K562 (cell line): Measurements from ENCODE around the gene WASF2. TPM values are rescaled to one million over a fixed set of nuclear protein-coding genes. Genes with fewer than 3 reads are reported as not detected.

Experiments
- ETV5 ChIP-seq: sonication (generic); formaldehyde crosslinking; IDR thresholded peaks from 2 replicates; pipeline ENCODE4 v1.4.0; 2020; ENCODE audit warnings: low read depth, mild to moderate bottlenecking, missing genetic modification reagents
- KLF13 ChIP-seq: fragments of 450-650 bp; IDR thresholded peaks from 2 replicates; pipeline ENCODE4 v1.6.1; 2016; ENCODE audit warnings: missing genetic modification characterization, low read depth, mild to moderate bottlenecking, missing compliant biosample characterization, moderate library complexity, borderline replicate concordance
- MYC ChIP-seq, 2 experiments: fragments of 250-450 bp in 1 of 2; sonication (Bioruptor Pico) in 1 of 2; IDR thresholded peaks; 2 replicates each; pipeline versions ENCODE4 v1.5.1 to v1.6.1; 2012 to 2021; ENCODE audit warnings: low read depth in 2 of 2, borderline replicate concordance in 1 of 2, improper control_type of control experiment in 1 of 2, low read length in 1 of 2, mild to moderate bottlenecking in 1 of 2, moderate library complexity in 1 of 2
- PCBP2 ChIP-seq: fragments of 200-400 bp; formaldehyde crosslinking; IDR thresholded peaks from 2 replicates; pipeline ENCODE4 v1.6.1; 2018; ENCODE audit warnings: low read length, low read depth, mild to moderate bottlenecking, moderate library complexity; ENCODE audit not compliant: poor library complexity, severe bottlenecking
- PKNOX1 ChIP-seq: fragments of 450-650 bp; IDR thresholded peaks from 2 replicates; pipeline ENCODE4 v1.6.1; 2016
- PRDM10 ChIP-seq: fragments of 450-650 bp; IDR thresholded peaks from 2 replicates; pipeline ENCODE4 v1.6.1; 2018; ENCODE audit not compliant: partially characterized antibody
- PTRF ChIP-seq: fragments of 450-650 bp; IDR thresholded peaks from 2 replicates; pipeline ENCODE4 v1.6.1; 2016; ENCODE audit warnings: mild to moderate bottlenecking, missing genetic modification characterization, missing compliant biosample characterization
- SMARCA4 ChIP-seq: fragments of 450-650 bp; IDR thresholded peaks from 2 replicates; pipeline ENCODE4 v1.6.1; 2016
- ZBTB17 ChIP-seq: fragments of 450-650 bp; formaldehyde crosslinking; IDR thresholded peaks from 2 replicates; pipeline ENCODE4 v1.4.0; 2020; ENCODE audit warnings: mild to moderate bottlenecking
- ZNF212 ChIP-seq: fragments of 450-650 bp; formaldehyde crosslinking; IDR thresholded peaks from 2 replicates; pipeline ENCODE4 v1.4.0; 2020; ENCODE audit warnings: mild to moderate bottlenecking
- ZNF589 ChIP-seq: fragments of 200-800 bp; sonication (Bioruptor generic); IDR thresholded peaks from 2 replicates; pipeline ENCODE4 v1.6.1; 2016; ENCODE audit warnings: low read depth, missing genetic modification characterization, missing compliant biosample characterization
- ZNF592 ChIP-seq: fragments of 450-650 bp; IDR thresholded peaks from 2 replicates; pipeline ENCODE4 v1.6.1; 2017; ENCODE audit warnings: antibody characterized with exemption, mild to moderate bottlenecking
- ZNF785 ChIP-seq: fragments of 250-450 bp; sonication (Bioruptor Pico); IDR thresholded peaks from 2 replicates; pipeline ENCODE4 v1.4.0; 2020; ENCODE audit warnings: mild to moderate bottlenecking
- polyA plus RNA-seq, 8 experiments: library from polyadenylated mRNA; depleted of rRNA in 4 of 8; stranded (reverse) in 5 of 8; unstranded in 3 of 8; fragments of >200 nt; fragmentation: Nextera tagmentation in 2 of 8; fragmentation: Illumina TruSeq in 1 of 8; extraction: Ambion mirVana in 2 of 8; extraction: Trizol in 1 of 8; gene quantifications; 2 replicates each; pipeline versions ENCODE4 v1.2.1 to v1.2.3, GENCODE V29; 2011 to 2014; ENCODE audit warnings: inconsistent platforms in 1 of 8, missing spikeins in 1 of 8
- total RNA-seq, 7 experiments: library from RNA; depleted of rRNA in 6 of 7; stranded (reverse); fragments of >200 nt in 6 of 7; fragmentation: Illumina TruSeq in 2 of 7; extraction: Trizol in 2 of 7; gene quantifications; 2 replicates each; pipeline versions ENCODE4 v1.2.1 to v1.2.3, GENCODE V29; 2011 to 2021; ENCODE audit warnings: low replicate concordance in 1 of 7

The WASF2 gene
- total and polyA plus RNA-seq, 9 of the 15 experiments (the other 6 are each of a cell fraction or from before 2014, with no cell fraction given), result 8.2 to 163 (median 31.2) TPM

- no peak for TF ChIP-seq PRDM10
- no peak for TF ChIP-seq SMARCA4
- no peak for TF ChIP-seq MYC (IDR thresholded peaks at IDR 0.05; ENCODE audit: low read depth, low read length)
- TF ChIP-seq MYC (CRISPR knock-in tag; IDR thresholded peaks at IDR 0.05; ENCODE audit: borderline replicate concordance, low read depth), result no peak
- no peak for TF ChIP-seq ZBTB17 (CRISPR knock-in tag)
- TF ChIP-seq ETV5, result no peak
- TF ChIP-seq PTRF (tag), result peak; percentile 67
- TF ChIP-seq PKNOX1, result no peak
- TF ChIP-seq KLF13 (tag), result 0 out of 2 replicates have a peak, but pooled peaks have one; percentile 18
- TF ChIP-seq ZNF592, result peak; percentile 93
- no peak for TF ChIP-seq ZNF785 (CRISPR knock-in tag)
- no peak for TF ChIP-seq ZNF212 (CRISPR knock-in tag)
- 0 out of 2 replicates have a peak, but pooled peaks have one; percentile 24 for TF ChIP-seq ZNF589 (CRISPR knock-in tag)
- no peak for TF ChIP-seq PCBP2
Observed at GRCh38 chr1:27509127-27510080, 19.4 kb upstream of the WASF2 start (continued).
